ENCODE results near the gene EPN3.

Gene EPN3

DNA sequence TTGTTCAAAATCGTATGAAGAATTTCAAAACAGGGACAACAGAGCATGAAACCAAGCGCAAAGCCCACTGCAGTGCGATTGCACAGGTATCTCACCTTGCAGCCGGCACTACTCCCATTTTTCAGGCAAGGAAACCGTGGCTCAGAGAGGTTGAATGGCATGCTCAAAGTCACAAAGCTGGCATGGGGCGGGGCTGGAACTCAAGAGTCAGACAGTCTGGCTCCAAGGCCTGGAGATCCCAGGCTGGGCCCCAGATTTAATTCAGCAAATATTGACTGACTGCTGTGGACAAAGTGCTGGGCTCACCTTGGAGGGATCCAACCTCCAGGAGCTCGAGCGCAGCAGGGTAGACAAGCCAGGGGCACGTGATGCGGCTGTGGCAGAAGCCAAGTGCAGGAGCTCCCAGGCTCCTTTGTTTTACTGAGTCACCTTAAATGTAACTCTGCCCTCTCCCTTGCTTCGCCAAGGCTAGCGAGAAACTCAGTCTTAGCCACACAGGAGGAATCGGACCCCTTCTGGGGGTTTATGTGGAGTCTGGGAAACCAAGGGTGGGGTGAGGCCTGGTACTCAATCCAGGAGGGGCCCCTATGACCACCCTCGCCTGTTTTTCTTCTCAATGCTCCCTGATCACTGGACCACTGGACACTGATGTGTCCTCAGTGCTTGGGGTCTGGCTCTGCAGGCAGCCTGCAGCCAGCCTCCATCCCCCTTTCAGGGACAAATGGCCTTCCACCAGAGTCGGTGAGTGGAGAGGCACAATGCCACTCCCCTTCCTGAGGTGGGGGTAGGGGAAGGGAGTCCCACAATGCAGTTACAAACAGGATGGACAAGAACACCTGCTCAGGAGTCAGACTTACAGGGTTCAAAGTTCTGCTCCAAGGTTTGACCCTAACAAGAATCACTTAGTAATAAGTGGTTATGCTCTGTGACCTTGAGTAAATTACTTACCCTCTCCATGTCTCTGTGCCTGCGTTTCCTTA lies 10.6 kb downstream of the EPN3 start:
- no peaks in the 10 kb centered on the region for H3K9me3 ChIP-seq (ENCODE audit: control insufficient read depth, insufficient read depth, low read depth, low read length)
- peaks cover 16% of the 10 kb centered on the region for H3K4me1 ChIP-seq (ENCODE audit: control insufficient read depth, insufficient read depth, low read length)
- no peaks in the 10 kb centered on the region for H3K36me3 ChIP-seq (ENCODE audit: control insufficient read depth in 2 of 2, insufficient read depth in 1 of 2, low read length in 2 of 2)
- ChIA-PET CTCF (interaction anchor here (0.5 to 6.7 kb wide), 16 partner anchors 8 to 421 kb away, joined by 3 to 58 read pairs (median 4); no protein-coding TSS in a partner anchor), POLR2A (interaction anchor here (1.4 to 2.9 kb wide), 4 partner anchors 8 to 64 kb away, joined by 4 to 12 read pairs (median 4); partner anchors contain the start of gene EPN3)
- H3K27ac ChIP-seq (ENCODE audit: extremely low read depth, low read depth, low read length): no peak overlapping the region
- H3K4me3 ChIP-seq (ENCODE audit: low read depth, low read length): no peak overlapping the region
- TF ChIP-seq, protein P1, sequence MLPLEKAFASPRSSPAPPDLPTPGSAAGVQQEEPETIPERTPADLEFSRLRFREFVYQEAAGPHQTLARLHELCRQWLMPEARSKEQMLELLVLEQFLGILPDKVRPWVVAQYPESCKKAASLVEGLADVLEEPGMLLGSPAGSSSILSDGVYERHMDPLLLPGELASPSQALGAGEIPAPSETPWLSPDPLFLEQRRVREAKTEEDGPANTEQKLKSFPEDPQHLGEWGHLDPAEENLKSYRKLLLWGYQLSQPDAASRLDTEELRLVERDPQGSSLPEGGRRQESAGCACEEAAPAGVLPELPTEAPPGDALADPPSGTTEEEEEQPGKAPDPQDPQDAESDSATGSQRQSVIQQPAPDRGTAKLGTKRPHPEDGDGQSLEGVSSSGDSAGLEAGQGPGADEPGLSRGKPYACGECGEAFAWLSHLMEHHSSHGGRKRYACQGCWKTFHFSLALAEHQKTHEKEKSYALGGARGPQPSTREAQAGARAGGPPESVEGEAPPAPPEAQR (tag by site-specific recombination; IDR thresholded peaks at IDR 0.05): no peak
- TF ChIP-seq, protein P2, sequence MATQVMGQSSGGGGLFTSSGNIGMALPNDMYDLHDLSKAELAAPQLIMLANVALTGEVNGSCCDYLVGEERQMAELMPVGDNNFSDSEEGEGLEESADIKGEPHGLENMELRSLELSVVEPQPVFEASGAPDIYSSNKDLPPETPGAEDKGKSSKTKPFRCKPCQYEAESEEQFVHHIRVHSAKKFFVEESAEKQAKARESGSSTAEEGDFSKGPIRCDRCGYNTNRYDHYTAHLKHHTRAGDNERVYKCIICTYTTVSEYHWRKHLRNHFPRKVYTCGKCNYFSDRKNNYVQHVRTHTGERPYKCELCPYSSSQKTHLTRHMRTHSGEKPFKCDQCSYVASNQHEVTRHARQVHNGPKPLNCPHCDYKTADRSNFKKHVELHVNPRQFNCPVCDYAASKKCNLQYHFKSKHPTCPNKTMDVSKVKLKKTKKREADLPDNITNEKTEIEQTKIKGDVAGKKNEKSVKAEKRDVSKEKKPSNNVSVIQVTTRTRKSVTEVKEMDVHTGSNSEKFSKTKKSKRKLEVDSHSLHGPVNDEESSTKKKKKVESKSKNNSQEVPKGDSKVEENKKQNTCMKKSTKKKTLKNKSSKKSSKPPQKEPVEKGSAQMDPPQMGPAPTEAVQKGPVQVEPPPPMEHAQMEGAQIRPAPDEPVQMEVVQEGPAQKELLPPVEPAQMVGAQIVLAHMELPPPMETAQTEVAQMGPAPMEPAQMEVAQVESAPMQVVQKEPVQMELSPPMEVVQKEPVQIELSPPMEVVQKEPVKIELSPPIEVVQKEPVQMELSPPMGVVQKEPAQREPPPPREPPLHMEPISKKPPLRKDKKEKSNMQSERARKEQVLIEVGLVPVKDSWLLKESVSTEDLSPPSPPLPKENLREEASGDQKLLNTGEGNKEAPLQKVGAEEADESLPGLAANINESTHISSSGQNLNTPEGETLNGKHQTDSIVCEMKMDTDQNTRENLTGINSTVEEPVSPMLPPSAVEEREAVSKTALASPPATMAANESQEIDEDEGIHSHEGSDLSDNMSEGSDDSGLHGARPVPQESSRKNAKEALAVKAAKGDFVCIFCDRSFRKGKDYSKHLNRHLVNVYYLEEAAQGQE (tag by site-specific recombination; IDR thresholded peaks at IDR 0.05): no peak

DNA sequence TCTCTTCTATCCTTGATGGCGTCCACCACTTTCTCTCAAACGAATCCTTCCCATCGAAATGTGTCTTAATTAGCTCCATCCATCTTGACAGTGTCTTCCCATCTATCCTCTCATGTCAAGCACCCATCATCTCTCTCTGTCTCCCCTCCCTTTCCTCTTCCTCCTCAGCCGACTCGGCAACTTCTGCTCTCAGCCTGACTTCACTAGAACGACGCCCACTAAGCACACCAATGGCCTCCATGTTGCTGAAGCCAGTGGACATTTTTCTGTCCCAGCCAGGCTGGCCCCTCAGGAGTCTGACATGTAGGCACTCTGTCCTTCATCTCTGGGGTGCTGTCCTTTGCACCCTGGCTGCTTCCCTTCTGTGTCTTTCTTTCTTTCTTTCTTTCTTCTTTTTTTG lies 12.0 kb downstream of the EPN3 start:
- Histone ChIP-seq H3K36me3 (ENCODE audit: control insufficient read depth in 2 of 2, insufficient read depth in 1 of 2, low read length in 2 of 2) (peaks cover 0 to 7% of the 10 kb centered on the region in 2 experiments; a peak in 1 of 3 replicates), H3K27ac (ENCODE audit: extremely low read depth, low read depth, low read length) (no peak overlapping the region), H3K4me1 (ENCODE audit: control insufficient read depth, insufficient read depth, low read length) (peaks cover 16% of the 10 kb centered on the region), H3K4me3 (ENCODE audit: low read depth, low read length) (no peak overlapping the region), H3K9me3 (ENCODE audit: control insufficient read depth, insufficient read depth, low read depth, low read length) (no peaks in the 10 kb centered on the region)
- POLR2A ChIA-PET: no interaction called here
- CTCF ChIA-PET: interaction anchor here (1.5 to 6.7 kb wide), 3 partner anchors 43 to 82 kb away, joined by 3 to 58 read pairs (median 14); no protein-coding TSS in a partner anchor
- TF ChIP-seq ZNF544 (tag by site-specific recombination; IDR thresholded peaks at IDR 0.05) (no peak), YY2 (tag by site-specific recombination; IDR thresholded peaks at IDR 0.05) (0 out of 2 replicates have a peak, but pooled peaks have one; percentile 26)
- TF ChIP-seq, protein P3, sequence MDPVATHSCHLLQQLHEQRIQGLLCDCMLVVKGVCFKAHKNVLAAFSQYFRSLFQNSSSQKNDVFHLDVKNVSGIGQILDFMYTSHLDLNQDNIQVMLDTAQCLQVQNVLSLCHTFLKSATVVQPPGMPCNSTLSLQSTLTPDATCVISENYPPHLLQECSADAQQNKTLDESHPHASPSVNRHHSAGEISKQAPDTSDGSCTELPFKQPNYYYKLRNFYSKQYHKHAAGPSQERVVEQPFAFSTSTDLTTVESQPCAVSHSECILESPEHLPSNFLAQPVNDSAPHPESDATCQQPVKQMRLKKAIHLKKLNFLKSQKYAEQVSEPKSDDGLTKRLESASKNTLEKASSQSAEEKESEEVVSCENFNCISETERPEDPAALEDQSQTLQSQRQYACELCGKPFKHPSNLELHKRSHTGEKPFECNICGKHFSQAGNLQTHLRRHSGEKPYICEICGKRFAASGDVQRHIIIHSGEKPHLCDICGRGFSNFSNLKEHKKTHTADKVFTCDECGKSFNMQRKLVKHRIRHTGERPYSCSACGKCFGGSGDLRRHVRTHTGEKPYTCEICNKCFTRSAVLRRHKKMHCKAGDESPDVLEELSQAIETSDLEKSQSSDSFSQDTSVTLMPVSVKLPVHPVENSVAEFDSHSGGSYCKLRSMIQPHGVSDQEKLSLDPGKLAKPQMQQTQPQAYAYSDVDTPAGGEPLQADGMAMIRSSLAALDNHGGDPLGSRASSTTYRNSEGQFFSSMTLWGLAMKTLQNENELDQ (tag by site-specific recombination; IDR thresholded peaks at IDR 0.05; ENCODE audit: low read depth): no peak

DNA sequence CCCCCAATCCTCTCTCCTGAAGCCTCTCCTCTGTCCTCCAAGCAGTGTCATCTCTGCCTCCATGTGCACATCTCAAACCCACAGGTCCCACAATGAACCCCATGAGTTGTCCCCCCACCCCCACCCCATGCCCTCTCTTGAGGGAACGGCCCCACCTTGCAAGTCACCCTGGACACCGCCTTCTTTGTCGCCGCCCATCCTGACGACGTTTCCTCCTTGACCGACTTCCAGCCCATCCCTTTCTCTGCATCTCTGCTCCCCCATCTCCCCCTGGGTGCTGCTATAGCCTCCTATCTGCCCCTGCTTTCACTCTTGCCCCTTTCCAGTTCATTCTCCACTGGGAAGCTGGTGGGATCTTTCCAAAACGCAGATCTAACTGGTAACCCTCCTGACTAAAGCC lies 12.8 kb downstream of the EPN3 start:
- H3K4me1 ChIP-seq (ENCODE audit: control insufficient read depth, insufficient read depth, low read length): peaks cover 16% of the 10 kb centered on the region

More for the DNA sequence above, 12.8 kb downstream of the EPN3 start:
- ChIA-PET POLR2A (no interaction called here), CTCF (interaction anchor here (0.6 to 6.7 kb wide), 5 partner anchors 15 to 140 kb away, joined by 3 to 58 read pairs (median 3); no protein-coding TSS in a partner anchor)
- TF ChIP-seq TRIM28 (IDR thresholded peaks at IDR 0.05; ENCODE audit: borderline replicate concordance, low read length) (no peak), ZNF157 (tag by site-specific recombination; IDR thresholded peaks at IDR 0.05) (no peak)
- TF ChIP-seq, protein P4, sequence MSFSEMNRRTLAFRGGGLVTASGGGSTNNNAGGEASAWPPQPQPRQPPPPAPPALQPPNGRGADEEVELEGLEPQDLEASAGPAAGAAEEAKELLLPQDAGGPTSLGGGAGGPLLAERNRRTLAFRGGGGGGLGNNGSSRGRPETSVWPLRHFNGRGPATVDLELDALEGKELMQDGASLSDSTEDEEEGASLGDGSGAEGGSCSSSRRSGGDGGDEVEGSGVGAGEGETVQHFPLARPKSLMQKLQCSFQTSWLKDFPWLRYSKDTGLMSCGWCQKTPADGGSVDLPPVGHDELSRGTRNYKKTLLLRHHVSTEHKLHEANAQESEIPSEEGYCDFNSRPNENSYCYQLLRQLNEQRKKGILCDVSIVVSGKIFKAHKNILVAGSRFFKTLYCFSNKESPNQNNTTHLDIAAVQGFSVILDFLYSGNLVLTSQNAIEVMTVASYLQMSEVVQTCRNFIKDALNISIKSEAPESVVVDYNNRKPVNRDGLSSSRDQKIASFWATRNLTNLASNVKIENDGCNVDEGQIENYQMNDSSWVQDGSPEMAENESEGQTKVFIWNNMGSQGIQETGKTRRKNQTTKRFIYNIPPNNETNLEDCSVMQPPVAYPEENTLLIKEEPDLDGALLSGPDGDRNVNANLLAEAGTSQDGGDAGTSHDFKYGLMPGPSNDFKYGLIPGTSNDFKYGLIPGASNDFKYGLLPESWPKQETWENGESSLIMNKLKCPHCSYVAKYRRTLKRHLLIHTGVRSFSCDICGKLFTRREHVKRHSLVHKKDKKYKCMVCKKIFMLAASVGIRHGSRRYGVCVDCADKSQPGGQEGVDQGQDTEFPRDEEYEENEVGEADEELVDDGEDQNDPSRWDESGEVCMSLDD (tag by site-specific recombination; IDR thresholded peaks at IDR 0.05): 0 out of 2 replicates have a peak, but pooled peaks have one; percentile 12
- H3K9me3 ChIP-seq (ENCODE audit: control insufficient read depth, insufficient read depth, low read depth, low read length): no peaks in the 10 kb centered on the region
- no peak overlapping the region for H3K27ac ChIP-seq (ENCODE audit: extremely low read depth, low read depth, low read length)
- H3K4me3 ChIP-seq (ENCODE audit: low read depth, low read length): no peak overlapping the region
- H3K36me3 ChIP-seq (ENCODE audit: control insufficient read depth in 2 of 2, insufficient read depth in 1 of 2, low read length in 2 of 2): peaks cover 0 to 12% of the 10 kb centered on the region in 2 experiments; a peak in 1 of 3 replicates

Measured in HEK293 (cell line).